Anterior cingulate cortex (tissue), 58 donors: Measurements from ENCODE around the gene VSTM4.

Experiments used
- DNase-seq, 58 donors: peaks; one replicate each; lab custom pipeline; 2025; lab: John Stamatoyannopoulos, UW

VSTM4 gene

DNA sequence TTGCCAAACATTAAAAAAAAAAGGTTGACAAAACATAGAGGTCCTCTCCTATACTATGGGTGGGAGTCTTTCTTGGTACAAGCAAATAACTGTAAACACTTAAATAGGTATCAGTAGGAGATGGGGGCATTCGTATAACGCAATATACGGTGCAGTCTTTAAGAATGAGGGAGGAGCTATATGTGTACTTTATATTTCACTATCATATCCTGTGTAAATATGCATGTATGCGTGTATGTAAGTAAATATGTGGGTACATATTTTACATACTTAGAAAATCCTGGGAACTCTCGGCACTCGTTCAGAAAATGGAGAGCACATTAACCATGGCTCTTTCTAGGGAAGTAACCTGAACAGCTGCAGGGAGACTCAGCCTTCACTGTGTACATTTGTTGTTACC, 93.6 kb downstream of the VSTM4 start:
- no peak for DNase-seq

DNA sequence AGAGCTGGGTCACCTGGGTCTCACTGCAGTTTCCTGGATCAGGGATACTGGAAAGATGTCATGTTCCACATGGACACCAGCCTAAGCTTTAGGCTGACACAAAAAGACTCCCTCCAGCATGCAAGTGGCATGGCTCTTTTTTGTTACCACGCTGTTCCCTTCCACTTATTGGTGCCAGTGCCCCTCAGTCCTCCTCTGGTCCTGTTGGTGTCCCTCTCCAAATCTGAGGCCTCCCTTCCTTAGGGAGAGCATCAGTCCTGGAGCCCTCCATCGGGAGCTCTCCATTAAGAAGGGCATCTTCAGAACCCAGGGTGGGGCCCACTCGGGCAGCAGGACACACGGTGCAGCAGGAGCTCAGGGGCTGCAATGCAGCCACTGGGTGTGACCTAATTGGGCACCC, 99.6 kb downstream of the VSTM4 start:
- no peak for DNase-seq

DNA sequence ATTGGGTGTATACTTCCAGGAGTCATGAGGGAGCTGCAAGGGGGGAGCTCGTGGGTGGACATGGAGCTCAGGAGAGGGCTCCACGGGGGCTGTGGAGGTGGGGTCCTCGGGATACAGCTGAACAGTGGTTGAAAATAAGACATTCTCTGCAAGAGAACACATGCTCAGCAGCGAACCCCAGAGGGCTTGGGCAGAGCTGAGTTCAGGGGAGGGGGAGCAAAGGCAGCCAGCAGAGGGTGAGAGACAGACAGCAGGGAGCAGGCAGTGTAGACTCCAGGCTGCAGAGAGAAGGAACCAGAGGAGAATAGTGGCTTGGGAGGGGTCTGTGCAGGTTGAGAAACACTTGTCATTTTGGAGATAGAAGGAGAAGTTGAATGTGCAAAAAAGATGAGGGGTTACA, 102.7 kb downstream of the VSTM4 start:
- no peak for DNase-seq

DNA sequence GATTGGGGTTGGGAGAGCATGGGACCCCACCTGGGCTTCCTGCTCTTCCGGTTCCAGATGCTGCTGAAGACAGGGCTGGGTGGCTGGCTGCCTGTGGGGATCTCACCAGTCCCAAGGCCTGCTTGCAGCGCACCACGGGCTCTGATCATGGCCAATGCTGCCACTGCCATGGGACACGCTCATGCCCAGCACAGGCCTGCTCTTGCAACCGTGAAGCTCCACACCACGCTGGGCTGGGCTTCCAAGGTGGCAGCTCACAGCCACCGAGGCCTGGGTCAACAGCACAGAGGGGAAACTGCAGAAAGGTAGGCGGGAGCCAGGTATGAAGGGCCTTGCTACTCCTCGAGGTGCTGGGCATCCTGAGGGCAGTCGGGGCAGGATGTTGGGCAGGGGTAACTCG, 103.6 kb downstream of the VSTM4 start:
- DNase-seq = no peak

DNA sequence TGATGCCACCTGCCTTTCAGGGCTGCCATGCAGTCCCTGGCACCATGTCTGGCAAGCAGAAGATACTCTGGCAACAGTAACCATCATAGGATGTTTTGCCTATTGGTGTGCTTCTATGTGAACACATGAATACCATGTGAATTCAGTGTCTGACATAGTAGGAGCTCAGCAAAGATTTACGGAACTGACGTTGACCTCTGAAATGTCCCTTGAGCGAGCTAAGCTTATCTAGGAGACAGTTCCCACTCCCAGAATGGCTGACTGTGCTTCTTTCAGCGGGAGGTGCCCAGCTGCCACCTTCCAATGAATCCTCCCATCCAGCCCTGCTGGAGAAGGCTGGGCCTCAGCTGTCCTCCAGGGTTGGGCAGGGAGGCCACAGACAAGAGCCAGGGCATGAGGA, 104.5 kb downstream of the VSTM4 start:
- no peak for DNase-seq

DNA sequence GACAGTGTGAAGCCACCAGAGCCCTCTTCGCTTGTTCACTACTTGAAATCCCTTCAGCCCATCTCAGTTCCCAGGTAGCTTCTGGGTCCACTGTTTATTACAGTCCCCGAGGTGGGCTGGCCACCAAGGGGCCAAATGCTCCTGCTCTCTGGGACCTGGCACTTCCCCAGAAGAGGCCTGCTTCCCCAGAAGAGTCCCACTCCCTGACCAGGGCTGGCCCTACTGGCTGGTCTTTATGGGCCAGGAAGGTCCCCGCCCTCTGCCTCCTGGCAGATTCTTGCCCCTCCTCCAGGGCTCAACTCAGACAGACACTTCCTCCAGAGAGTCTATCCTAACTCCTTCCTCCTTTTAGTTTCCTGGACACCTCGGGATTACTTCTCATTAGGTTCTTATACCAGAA, 105.0 kb downstream of the VSTM4 start:
- peak in 3 of 58 donors; percentile 6 to 13 (median 7) for DNase-seq

DNA sequence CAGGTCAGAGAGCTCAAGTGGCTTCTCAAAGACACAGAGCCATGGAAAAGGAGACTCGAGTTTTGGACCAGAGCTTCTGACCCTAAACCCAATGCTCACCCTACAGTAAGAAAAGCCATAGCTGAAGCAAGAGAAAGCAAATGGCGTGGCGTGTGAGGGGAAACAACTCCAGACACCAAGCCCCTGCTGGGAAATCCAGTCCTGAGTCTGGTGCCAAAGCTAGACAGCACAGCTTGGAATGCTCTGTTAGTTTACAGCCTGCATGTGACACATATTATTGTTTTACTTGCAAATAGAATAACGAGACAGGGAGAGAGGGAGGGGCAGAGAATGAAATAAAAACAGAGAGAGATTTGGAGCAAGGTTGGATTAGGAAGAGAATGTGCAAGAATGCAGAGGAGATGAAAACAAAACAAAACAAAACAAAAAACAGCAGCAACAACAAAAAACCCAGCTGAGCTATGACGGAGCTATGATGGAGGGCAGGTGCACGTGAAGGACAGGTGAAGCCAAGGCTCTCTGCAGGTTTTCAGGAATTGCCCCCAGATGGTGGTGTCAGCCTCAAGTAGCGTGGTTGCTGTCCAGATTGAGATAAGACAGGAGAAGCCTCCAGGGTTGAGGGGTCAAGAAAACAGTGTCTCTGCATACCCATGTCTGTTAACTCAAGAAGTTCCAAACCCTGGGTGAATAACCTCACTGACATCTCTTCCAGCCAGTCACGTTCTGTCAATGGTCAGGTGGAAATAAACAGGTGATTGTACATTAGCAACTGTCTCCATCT, 105.9 kb downstream of the VSTM4 start:
- no peak for DNase-seq

DNA sequence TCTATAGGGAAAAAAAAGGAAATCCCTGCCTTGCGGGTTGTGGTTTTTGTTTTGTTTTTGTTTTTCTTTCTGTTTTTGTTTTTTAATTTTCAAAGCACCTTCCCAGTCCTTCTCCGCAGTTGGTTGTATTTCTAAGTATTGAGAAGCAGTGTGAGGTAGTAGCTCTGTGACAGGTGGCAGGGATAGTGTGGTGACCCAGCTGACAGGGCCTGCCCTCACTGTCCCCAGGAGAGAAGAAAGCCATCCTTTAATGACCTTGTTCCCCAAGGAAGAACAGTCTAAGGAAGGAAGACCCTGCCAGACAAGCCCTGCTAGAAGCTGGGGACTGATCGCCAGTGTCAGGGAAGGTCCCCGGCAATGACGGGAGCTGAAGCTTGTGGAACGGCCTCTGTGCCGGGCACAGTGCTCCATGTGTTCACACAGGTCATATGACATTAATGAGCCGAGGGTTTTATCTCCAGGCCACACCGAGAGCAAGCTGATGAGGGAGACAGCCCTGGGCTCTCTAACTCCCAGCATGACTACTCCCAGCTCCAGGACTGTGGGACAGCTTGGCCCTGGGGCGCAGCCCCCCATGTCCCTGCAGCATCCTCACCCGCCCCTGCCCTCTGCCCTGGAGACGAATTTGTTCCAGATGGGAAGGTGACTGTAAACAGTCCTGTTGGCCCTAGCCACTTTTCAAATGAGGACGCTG, 106.7 kb downstream of the VSTM4 start:
- DNase-seq = no peak

DNA sequence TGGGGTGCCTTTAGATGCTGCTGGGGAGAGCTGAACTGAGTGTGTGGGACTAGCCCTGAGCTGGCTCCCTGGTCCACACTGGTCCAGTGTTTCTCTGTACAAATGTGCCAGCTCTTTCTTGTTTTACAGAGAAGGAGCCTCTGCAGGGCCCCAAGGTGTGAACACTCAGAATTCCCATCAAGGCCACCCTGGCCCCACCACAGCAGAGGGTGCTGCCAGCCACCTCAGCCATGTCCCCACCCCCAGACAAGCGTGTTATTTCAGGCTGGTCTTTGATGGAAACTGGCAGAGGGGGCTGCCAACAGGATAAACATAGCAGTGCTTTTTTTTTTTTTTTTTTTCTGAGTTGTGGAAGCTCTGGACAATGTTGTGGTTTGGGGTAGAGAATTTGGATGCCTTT, 107.2 kb downstream of the VSTM4 start:
- DNase-seq = no peak

DNA sequence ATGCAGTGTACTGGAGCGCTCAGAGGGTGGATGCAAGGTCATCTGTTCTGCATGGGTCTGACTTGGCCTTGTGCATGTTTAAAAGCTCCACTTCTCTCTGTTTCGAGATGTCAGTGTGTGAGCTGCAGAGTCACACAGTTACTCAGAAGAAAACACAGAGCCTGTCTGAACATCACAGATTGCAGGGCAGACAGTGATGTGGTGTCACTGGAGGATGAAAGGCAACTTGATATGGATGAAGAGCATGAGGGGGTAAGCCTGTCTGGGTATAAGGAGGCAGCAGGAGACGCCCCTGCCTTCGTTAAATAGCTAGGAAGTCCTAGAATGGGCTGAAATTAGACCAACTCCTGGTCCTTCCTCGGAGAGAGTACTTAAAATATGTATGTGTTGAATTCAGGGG, 108.2 kb downstream of the VSTM4 start:
- no peak for DNase-seq

DNA sequence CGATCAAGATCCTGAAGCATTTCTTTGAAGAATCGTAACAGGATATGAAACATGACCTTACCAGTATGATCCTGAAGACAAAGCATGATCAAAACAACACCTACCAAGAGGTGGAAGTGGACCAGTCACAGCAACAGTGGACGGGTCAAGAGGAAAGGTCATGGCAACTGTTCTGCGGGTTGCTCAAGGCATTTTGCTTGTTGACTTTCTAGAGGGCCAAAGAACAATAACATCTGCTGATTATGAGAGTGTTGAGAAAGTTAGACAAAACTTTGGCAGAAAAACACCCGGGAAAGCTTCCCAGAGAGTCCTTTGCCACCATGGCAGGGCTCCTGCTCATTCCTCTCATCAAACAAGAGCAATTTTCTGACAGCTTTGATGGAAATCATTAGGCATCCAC, 110.1 kb downstream of the VSTM4 start:
- no peak for DNase-seq

DNA sequence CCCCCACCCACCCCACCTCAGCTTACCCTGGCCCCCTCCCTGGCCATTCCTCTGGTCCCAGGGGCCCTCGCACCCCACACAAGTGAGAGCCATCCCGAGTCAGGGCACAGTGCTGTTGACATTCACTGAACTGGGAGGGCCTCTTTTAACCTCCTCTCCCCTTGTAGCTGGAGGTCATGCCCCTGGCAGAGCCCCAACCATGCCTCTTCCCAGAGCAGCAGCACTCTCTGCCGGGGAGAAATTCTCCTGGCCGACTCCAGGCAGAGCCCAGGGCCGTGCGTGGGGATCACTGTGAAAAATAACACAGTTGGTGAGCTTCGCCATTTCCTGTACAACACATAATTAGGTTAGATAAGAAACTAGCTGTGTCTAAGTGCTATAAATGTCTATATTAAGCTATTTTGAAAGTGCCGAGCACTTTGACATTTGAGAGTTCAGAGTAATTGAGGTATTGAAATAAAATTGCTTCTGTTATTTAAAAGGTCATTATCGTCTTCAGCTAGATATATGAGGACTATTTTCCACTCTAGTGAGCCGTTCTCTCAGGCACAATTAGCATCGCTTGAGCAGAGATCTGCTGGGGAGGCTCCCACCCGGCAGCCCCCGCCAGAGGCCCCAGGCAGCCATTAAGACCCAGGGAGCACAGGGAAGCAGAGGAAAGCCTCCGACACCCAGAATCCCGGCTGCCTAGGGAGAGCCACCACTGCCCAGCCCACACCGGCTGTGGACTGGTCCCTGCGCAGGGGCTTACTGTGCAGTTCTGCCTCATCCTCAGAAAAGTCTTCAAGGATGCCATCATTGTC, 113.3 kb downstream of the VSTM4 start:
- DNase-seq = no peak

DNA sequence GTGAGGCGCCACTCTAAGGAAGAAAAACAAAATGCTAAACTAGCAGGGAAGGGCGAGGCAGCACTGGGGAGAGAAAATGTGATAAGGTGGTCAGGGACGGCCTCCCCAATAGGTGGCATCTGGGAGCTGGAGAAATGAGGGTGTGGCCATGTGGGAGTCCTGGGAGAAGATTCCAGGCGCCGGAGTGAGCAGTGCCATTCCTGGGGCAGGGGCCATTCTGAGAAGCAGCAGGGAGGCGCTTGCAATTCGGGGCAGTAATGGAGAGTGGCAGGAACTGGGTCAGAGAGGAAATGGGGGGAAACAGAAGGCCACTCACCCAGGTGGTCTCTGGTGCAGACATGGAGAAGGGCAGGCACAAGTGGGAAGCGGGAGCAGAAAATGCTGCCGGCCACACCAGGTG, 113.9 kb downstream of the VSTM4 start:
- DNase-seq = no peak

DNA sequence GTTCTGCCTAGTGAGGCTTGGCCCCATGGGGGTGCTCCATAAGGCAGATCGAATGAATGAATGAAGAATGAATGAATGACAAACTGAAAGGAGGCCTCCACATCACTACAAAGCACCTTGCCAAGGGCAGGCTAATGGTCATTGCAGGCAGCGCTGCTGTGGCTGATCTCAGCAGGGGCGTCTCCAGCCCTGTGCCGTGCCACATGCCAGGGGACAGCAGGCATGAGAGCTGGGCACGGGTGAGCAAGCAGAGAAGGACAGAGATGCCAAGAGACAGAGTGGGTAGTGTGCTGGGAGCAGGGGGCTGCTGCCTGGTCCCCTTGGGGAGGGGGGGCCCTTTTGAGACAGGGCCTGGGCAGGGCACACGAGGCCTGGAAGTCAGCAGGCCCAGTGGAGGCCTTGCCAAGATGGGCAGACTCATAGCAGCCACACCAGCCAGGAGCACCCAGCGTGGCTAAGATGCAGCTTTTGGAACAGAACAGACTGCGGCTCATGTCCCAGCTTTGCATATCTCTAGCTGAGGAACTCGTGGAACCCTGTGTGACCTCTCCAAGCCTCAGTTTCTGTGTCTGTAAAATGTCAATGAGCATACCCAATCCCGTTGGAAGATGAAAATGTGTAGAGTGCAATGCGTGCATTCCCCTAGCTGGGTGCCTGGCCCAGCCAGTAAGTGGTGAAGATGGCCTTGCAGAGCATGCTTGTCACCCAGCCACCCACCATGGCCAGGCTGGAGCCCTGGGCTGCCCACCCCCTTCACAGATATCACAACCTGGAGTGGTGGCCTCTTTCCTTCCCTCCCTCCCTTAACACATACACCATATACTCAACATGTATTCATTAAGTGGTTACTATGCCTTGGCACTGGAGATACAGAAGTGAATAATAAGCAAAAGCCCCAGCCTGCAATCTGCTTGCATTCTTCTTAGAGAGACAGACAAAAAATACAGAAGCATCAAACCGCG, 114.6 kb downstream of the VSTM4 start:
- DNase-seq = no peak

DNA sequence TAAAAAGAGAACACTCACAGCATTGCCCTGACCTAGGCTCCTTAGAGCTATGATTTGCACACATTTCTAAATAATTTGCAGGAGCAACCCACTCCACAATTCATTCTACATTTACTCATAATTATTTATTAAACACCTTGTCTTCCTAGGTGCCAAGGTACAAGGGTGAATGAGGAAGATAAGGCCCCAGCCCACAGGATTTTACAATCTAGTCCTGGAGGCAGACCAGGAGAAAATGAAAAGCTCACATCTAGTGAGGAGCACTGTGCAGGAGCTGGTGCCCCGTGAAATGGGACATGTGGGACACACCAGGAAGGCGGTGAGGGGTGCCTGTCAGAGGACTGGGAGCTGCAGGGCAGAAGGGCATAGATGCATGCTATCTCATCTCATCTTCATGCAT, 116.0 kb downstream of the VSTM4 start:
- DNase-seq = no peak

DNA sequence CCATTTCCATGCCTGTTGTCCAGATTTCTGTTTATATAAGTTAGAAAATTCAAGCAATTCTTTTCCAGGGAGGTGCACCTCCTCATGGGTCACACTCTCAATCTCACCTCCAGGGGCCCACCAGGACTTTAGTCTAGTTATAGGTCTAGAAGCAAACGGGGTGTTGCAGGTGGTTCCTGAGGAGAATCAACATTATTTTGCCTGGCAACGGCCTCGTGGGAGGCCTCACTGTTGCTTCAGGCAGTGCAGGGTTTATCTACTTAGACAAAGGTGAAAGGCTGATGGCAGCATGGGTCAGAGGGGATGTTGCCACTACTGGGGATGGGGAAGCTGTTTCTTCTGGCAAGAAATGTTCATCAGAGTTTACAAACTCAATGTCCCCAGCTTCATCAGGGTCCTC, 119.0 kb downstream of the VSTM4 start:
- DNase-seq = no peak

DNA sequence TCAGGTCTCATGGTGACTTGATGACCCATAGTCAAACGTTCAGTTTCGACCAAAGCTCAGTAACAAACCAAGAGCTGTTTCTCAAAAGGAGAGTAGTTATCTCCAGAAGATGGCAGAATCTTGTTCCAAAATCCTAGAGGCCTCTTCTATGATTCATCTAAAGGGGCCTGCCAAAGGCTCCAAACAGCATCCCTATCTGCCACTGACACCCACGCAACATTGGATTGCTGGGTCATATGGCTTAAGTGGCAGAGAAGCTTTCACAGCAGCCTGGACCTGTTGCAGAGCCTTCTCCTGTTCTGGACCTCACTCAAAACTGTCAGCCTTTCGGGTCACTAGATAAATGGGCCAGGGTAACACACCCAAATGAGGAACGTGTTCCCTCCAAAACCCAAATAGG, 121.7 kb downstream of the VSTM4 start:
- no peak for DNase-seq

DNA sequence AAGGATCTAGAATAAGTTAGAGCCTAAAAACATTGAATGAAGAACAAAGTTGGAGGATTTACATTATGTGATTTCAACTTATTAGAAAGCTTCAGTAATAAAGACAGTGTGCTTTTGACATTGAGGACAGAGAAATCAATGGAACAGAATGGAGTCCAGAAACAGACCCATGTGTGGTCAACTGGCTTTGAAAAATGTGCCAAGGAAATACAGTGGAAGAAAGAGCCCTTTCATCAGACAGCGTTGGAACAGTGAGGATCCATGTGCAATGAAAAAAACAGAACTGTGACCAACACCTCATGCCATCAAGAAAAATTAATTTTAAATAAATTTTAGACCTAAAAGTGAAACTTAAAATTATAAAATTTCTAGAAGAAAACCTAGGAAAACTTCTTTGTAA, 125.1 kb downstream of the VSTM4 start:
- peak in 3 of 58 donors; percentile 15 to 49 (median 20) for DNase-seq

DNA sequence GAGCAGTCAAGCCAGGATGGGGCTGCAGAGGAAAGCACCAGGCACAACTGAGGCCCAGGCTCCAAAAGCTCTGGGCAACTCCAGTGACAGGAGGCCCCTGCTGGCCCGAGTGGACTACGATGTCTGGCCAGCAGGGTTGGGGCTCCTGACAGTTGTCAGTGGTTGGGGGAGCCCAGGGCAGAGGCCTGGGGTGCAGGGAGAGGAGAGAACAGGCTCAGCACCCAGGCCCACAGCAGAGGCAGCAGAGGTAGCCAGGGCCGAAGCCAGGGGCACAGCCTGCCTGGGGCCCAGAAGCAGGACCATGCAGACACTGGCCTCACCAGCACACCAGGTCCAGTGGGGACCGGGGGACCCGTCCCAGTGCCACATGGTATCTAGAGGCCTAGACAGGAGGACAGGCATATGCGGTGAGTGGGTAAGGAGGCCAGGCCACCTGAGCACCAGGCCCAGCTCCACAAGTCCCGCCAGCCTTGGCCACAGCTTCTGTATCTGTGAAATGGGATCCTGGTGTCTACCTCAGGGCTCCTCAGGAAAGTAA, 129.6 kb downstream of the VSTM4 start:
- no peak for DNase-seq
